Stimulated activated CD4-positive, alpha-beta T cell treated with anti-CD3 and anti-CD28 coated beads, TNF-alpha, amount 100 ng/mL, for 24 hours (primary cell): ENCODE measurements around the gene KIAA2012.

ENCODE experiments used
- DNase-seq, 3 experiments: peaks; one replicate each; pipeline ENCODE4 v3.0.0-alpha.2; 2020; ENCODE audit warnings: low read depth in 3 of 3

KIAA2012 gene

DNA sequence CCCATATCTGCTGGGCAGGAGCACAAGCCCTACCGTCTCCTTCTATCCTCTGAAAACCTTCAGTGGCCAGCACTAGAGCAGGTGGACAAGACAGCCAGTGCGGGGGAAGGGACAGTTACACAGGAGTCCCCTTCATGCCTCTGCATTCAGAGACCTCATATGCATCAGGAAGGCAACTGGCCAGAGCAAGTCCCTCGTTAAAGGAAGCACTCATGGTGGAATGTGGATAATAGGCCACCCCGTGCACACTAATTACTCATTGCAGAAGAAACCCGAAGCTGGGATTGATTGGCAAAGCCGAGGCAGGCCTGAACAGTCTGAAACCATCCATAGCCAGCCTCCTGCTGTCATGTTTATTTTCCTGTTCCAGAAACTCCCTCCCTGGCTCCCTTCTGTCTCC lies 11.2 kb downstream of the KIAA2012 start:
- no peak for DNase-seq

DNA sequence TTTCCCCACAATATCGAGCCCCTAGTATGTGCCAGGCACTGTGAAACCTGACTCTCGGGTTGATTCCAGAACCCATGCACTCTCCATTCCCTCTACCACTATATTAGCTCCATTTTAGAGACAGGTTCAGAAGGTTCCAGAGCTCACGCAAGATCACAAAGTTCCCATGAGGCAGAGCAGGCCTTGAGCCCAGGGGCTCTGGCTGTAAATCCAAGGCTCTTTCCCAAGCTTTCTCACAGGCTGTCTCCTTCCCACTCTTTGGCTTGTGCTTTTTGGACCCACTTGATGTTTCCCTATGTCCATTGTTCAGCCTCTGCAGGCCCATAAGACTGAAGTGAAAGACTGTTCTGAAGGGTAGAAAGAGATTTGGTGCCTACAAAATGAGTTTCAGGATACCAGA lies 15.7 kb downstream of the KIAA2012 start:
- no peak for DNase-seq

DNA sequence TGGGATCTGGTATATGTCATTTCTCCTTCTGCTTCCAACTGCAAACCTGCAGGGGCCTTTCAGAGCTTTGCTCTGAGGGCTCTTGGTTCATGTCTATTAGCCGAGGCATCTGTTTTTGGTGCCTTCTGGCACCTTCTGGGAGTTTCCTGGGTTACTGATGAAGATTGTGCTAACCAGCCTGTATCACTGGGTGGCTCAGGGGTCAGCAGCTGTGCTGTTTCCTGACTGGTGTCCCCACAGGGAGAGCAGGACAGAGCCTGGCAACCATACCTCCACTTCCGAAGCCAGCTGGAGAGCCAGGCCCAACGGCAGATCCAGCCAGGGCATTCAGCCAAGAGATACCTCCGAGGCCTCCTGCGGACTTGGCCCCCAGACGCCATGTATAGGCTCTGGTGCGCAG lies 17.5 kb downstream of the KIAA2012 start:
- no peak for DNase-seq

DNA sequence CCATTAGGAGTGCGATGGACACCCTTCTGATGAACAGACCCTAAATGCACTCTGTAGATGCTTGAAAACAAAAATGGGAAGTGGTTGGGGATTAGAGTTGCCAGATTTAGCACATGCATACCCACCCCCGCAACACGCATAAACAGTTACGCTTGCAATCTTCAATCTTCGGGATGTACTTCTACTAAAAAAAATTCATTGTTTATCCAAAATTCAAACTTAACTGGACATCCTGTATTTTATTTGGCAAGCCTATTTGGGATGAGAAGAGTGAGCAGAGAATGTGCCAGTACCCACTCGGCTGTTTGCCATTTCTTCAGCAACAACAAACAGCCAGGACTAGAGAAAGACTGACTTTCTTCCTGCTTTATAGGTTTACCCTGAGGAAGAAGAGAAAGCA lies 18.4 kb downstream of the KIAA2012 start:
- DNase-seq = no peak

DNA sequence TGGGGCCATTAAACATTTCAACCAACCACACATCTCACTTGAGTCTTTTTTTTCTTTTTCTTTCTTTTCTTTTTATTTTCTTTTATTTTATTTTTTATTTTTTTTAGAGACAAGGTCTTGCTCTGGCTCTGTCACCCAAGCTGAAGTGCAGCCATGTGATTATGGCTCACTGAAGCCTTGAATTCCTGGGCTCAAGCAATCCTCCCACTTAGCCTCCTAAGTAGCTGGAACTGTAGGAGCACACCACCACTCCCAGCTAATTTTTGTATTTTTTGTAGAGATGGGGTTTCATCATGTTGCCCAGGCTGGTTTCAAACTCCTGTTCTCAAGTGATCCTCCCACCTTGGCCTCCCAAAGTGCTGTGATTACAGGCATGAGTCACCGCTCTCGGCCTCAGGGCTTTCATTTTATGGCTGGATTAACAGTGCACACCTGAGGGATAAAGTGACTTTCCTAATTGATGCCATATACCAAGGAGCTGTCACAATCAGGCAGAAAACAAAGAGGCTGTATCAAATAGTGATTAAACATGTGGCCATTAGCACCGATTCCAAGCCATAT lies 21.5 kb downstream of the KIAA2012 start:
- no peak for DNase-seq

DNA sequence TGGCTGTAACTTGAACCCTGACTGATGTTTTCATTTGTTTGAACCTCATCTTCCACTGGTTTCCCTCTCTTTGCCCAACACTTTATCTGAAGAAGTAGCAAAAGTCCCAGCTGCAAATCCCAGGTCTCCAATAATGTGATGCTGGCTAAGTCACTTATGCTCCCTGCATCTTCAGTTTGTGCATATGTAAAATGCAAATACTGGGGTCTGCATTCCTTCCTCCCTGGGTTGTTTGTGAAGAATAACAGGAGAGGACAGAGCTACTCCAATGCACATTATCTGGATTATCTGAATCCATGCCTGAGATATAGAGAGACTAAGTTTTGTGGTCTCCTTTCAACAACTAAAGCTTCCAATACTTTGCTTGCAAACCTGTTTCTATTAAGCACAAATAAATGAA lies 22.2 kb downstream of the KIAA2012 start:
- DNase-seq = no peak

DNA sequence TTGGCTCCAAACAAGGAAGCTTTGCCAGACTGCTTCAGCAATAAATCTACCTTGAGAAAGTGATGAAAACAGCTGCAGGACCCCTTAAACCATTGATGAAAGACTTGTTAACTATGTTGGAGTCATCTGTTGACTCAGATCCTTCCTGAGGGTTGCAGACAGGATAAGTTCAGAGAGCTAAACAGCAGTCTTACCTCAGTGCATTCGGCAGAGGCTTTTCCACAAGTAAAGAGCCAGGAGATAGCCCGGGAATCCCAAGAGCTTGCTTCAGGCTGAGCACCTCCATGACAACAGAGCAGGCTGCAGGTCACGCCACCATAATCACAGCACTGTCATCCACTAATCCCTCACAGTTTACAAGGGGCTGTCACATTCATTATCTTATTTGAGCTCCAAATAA lies 23.7 kb downstream of the KIAA2012 start:
- DNase-seq = no peak

DNA sequence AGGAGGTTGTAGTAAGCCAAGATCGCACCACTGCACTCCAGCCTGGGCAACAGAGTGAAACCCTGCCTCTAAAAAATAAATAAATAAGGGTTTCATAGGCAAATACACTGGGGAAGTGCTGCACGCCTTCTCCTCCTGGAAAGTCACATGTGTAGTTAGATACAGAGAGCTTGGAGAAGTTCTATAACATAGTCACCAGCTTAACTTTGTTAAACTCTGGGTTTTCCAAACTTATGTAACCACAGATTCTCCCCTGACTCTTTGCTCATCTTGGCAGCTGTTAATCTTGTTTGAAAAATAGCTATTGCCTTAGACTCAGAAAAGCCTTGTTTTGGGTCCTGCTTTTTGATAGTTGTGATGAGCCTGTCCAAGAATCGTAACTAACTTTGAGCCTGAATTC lies 25.2 kb downstream of the KIAA2012 start:
- DNase-seq = no peak

DNA sequence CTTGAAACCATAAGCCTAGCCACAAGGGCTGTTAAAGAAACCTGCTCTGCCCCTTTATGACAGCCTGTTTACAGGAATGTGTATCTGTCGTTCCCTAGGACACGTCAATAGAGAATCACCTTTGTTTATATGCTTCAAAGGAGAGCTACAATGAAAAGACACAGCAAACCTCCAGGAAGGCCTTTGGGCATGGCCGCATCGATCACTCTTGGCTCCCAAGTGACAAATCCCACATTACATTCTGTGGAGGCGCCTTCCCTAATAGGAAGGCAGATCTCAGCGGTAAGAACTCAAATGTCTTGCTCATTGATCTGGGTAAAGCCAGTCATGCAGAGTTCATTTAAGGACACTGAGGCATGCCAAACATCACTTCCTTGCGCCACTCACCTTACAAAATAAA lies 26.5 kb downstream of the KIAA2012 start:
- DNase-seq = no peak

DNA sequence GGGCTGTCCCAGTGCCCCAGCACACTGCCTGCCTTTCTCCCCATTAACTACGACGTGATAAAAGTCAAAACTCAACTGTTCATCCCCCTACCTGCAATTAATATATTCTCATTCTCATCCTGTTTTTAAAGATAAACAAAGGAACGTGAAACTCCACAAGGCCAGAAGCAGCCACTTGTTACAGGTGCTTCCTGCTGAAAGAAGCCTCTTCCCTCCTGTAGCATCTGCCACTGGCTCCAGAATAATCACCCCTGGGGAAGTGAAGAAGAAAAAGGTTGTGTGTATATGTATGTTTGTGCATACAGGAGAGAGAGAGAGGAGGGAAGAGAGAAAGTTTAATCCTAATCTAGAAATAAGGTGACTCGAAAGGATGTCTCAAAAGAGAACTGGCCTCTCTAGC lies 27.1 kb downstream of the KIAA2012 start:
- no peak for DNase-seq

DNA sequence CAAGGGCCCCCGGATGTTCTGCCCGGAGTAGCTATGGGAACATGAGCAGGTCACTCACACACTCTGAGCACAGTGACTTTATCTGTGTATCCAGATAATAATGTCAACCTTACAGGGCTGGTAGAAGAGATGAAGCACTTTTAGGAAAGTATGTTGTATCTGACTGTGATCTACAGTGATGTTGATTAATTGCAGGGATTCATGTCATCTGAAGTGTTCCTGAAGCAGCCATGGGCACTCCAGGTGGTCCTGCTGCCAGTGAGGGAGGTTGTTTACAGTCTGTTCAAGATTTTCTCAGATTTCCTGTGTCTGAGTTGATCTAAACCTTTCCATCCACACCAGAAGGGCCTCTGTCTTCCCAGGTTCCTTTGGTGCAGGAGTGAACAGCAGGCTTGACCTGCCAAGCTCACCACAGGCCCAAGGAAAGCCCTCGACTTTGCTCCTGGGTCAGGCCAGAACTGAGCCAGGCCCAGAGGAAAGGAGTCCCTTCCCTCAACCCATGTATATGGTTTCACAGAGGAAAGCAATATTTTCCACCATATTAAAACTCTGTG lies 28.0 kb downstream of the KIAA2012 start:
- no peak for DNase-seq

DNA sequence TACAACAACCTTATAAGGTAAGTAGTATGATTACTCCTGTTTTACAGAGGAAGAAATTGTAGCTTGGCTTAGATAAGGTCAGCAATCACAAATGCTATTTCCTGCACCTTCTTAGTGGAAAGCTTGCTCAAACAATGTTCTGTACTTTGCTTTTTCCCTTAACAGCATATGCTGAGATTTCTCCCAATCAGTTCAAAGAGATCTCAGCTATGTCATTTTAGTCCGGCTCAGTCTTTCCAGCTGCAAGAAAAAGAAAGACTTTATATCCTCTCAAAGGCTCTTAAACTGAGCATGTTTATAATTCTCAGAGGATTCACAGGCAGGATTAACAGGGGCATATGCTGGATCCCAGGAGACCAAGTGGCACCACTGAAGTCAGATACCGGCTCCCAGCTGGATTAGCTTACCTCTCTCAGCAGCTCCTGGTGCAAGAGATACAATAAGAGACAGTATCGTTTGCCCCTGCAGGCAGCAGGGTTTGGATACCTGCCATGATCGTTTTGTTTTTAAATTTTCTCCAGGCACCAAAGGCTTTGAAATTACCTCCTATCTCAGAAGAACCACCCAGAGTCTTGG lies 29.5 kb downstream of the KIAA2012 start:
- no peak for DNase-seq

DNA sequence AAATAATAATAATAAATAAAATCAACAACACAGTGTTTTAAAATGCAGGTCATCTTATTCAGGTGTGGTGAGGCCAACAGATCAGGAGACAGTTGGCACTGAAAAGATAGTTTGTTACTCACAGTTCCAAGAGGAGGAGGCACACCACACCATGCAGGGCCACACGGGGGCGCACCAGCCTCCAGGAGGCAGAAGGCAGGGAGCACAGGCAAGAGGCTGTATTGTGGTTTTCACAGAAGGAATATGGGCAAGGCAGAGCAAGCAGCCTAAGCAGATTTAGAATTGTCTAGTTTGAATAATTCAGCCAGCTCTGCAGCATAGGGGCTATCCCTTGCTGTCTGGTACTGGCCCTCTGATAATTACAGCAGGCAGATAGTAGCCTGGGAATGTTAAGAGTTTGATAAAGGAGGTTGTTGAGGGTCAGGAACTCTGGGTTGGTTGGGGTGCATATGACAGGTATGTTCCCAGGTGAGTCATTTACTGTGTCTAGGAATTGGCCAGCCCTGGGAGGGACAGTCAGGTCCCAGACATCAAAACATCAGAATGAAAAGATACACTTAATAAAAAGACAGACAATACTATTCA lies 31.3 kb downstream of the KIAA2012 start:
- peak in 1 of 3 experiments; percentile 43 for DNase-seq

DNA sequence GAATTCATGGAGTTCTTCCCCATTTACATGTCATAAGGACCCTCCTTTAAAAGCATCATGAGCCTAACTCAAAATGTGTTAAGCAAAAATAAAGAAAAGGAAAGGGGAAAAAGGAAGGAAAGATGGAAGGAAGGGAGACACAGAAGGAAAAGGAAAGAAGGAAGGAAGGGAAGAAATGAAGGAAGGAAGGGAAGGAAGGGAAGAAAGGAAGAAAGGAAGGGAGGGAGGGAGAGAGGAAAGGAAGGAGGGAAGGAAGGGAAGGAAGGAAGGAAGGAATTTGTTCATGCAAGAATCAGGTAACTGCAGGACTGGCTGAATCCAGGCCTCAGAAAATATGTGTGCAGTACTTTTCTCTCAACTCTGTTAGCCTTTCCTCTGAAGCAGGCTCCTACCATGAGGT lies 32.0 kb downstream of the KIAA2012 start:
- no peak for DNase-seq

DNA sequence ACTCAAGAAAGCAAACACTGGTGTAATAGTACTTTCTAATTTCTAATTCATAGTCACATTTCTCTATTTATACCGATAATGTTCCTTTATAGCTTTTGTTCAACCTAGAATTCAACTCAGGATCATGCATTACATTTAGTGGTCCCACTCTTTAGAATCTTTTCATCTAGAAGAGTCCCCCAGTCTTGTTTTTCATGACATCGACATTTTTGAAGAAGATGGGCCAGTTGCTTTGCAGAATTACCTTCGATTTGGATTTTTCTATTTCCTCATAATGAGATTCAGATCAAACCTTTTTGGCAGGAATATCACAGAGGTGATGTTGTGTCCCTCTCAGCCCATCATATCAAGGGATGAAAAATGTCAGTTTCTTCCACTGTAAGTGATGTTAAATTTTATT lies 35.3 kb downstream of the KIAA2012 start:
- no peak for DNase-seq

DNA sequence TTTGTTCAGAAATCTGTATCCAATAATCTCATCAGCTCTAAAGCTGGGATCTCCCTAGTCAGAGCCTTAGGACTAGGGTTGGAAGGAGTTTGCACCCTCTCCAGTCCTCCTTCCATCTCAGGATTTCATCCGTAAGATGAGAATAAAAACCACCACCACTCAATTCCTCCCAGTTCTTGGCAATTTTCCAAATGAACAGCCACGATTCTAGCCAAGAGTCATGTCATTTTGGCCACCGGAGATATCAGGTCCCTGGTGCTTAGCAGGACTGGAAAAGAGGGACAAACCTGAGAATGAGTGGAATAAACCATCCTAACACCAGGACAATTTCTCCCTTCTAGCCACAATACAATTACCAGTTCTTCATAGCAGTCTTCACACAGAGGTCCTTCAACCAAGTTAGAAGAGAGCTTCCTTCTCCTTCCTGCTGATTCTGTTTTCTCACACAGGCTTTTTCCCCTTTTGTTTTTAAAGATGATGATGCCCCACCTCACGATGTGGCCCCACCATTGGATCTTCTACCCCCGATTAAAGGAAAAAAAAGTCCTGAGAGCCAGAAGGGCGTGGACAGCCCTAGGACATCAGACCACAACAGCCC lies 36.2 kb downstream of the KIAA2012 start:
- DNase-seq = no peak

DNA sequence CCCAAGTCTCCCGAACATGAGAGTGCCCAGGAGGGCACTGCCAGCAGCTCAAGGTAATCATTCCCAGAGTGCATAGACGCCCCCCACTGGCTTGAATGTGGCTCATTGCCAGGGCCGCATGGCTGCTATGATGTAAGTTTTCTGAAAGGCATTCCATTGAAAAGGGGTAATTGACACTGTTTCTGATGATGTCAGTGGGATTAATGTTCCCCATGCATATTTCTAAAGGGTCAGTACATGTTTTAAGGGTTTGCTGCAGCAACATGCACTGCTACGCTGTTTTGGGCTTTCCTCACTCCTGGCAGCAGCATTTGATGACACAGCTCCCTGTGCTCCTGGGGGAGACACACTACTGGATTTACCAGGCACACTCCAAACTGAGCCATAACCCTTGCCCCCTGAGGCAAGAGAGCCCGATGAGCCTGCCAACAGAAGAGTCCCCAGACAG lies 36.7 kb downstream of the KIAA2012 start:
- DNase-seq = no peak

DNA sequence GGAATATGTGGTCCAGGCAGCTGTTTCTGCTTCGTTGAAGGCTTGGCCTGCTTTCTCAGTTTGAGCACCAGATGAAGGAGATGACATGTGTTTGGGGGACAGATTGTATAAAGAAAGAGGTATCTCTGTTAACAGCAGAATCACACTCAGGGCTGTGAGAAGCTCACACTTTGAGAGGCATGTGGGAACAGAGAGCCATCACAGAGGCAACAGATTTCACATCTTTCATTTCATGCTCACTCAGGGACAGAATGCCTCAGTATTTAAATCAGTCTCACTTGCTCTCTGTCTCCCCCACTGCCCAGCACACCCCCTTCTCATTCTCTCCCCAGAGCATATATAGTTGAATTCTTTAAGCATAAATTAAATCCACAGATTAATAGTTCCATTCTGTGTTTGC lies 37.4 kb downstream of the KIAA2012 start:
- no peak for DNase-seq

DNA sequence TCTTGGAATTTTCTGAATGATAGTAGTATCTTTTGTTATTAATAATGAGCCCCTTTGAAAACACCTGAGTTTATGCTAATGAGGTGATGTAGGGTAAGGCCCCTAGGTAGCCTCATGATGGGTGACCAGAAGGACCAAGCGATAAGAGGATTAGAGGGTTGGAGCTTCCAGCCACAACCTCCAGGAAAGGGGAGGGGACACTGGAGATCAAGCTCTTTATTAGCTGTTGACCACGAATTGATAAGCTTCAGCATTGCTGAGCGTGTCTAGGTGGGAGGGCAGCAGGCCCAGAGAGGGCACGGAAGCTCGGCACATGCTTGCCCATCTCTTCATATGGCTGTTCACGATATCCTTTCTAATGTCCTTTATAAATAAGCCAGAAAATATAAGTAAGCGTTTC lies 39.0 kb downstream of the KIAA2012 start:
- no peak for DNase-seq

DNA sequence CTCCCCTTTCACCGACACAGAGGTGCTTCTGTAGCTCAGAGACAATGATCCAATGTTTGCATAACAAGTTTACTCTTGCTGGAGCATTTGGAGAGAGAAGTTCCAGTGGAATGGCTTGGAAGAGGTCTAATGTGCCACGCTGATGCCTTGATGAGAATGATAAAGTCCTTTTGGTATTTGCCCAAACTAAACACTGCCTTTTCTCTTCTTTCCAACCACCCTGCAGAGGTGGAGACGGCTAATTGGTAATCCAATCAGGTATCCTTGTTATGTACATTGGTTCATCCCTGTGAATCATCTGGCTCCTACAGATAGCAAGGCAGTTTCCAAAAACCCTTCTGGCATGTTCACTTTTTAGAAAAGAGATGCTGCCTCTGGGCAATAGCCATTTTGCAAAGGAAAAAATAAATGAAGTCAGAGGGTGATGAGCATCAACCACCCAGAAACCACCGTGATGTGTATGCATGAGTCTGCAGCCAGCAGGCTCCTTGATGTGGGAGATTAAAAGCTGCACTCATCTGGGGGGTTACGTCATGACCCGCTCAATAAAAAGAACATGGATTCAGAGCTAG lies 40.6 kb downstream of the KIAA2012 start:
- no peak for DNase-seq

DNA sequence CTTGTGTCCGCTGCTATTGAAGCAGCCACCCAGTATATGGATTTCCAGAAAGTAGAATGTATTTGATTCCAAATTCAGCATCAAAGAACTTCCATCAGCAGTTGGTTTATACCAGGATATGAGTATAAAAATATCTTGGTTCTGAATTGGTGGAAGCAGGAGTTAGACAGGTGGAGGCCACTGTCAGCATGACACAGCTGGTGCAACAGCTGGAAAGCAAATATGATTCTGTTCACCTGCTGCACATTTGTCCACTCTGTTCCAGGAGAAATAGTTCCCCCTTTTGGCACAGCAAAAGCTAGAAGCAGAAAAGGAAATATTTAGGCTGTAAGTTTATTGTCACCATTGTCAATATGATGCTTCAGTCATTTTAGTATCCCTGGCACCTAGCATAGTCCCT lies 41.2 kb downstream of the KIAA2012 start:
- DNase-seq = no peak

DNA sequence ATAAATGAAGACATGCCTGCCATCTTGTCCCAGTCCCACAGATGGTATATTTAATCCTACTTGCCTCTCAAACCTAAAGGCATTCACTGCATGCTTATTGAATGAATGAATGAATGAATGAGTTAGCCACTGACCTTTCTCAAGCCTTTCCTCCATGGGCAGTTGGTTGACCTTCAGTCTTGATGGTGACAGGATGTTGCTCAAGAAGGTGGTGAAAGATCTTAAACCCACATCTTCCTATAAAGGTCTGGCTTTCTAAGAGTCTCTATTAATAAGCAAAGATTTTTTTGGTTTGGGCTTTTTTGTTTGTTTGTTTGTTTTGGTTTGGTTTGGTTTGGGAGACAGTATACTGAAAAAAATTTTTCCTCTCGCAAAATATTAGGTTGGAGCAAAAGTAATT lies 41.7 kb downstream of the KIAA2012 start:
- DNase-seq = no peak

DNA sequence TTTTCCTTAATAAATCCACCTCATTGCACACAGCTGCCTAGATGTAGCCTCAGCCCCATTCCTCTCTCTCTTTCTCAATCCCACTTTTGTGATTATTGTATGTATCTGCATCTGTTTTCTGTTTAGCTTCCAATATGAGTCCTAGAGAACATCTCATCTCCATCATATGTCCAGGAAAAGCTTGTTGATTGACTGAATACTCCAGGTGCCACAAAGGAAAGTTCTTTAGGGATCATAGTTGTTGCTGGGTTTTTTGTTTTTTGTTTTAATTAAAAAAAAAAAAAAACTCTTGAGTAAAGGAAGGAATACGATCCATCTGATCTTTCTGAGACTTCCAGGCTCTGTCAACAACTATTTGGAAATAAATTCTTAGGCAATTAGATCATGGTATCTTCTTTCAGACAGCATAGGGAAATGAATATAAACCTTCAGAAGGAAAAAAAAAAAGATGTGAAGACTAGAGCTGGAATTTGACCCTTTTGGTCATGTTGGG lies 42.5 kb downstream of the KIAA2012 start:
- DNase-seq = no peak
